A549 (cell line): Measurements from ENCODE around the gene VSIG2. TPM values are rescaled to one million over a fixed set of nuclear protein-coding genes. Genes with fewer than 3 reads are reported as not detected.

ENCODE experiments used
- ATAC-seq, 2 experiments: fragments of 200-7000 bp in 1 of 2; fragments of >200 bp in 1 of 2; cut with Nextera tagmentation in 1 of 2; cut with Tn5 transposase in 1 of 2; 3 replicates each; pipeline versions ENCODE4 v1.8.0 to v1.9.1; 2018 to 2020; ENCODE audit warnings: mild to moderate bottlenecking in 1 of 2, moderate library complexity in 1 of 2
- CTCF ChIA-PET: fragments of 300-600 bp; sonication (Branson Sonifier 250); formaldehyde crosslinking; extraction: SDS; loops from one replicate; lab custom pipeline; 2021; ENCODE audit warnings: antibody characterized with exemption, inconsistent platforms; lab: Yijun Ruan, JAX
- POLR2A ChIA-PET: fragments of 350-600 bp; formaldehyde crosslinking; extraction: SDS; loops from one replicate; lab custom pipeline; 2021; ENCODE audit warnings: antibody characterized with exemption, inconsistent platforms; lab: Yijun Ruan, JAX
- DNase-seq, 2 experiments: peaks; one replicate each; pipeline versions ENCODE4 v3.0.0 to v3.0.0-alpha.2; 2011 to 2016; ENCODE audit warnings: low read depth in 1 of 2, low spot score in 1 of 2
- FAIRE-seq: peaks from 2 replicates; lab custom pipeline; 2011; peaks lifted over from hg19 to GRCh38; lab: Jason Lieb, UNC
- H3K27ac ChIP-seq, 2 experiments: fragments of >200 bp; sonication (Bioruptor Twin); formaldehyde crosslinking; 3 replicates each; pipeline ENCODE4 v1.5.1; 2016 to 2017
- H3K4me1 ChIP-seq: fragments of >200 bp; sonication (Bioruptor Twin); formaldehyde crosslinking; 3 replicates; pipeline ENCODE4 v1.6.1; 2016
- H3K4me2 ChIP-seq: fragments of >200 bp; sonication (Bioruptor Twin); formaldehyde crosslinking; 3 replicates; pipeline ENCODE4 v1.6.1; 2016
- H3K4me3 ChIP-seq: fragments of >200 bp; sonication (Bioruptor Twin); formaldehyde crosslinking; 3 replicates; pipeline ENCODE4 v1.5.1; 2016
- H3K9me3 ChIP-seq: fragments of >200 bp; sonication (Bioruptor Twin); formaldehyde crosslinking; 3 replicates; pipeline ENCODE4 v1.6.1; 2016
- EHF ChIP-seq: fragments of 250-450 bp; sonication (Bioruptor Pico); IDR thresholded peaks from 2 replicates; pipeline ENCODE4 v1.5.0; 2020; ENCODE audit warnings: mild to moderate bottlenecking
- EP300 ChIP-seq, 2 experiments: fragments of >200 bp; sonication (Bioruptor Twin); formaldehyde crosslinking; IDR thresholded peaks; 2 replicates in 1 of 2; 3 replicates in 1 of 2; pipeline ENCODE4 v1.6.1; 2016 to 2017
- HDAC2 ChIP-seq: fragments of 200-600 bp; sonication (generic); IDR thresholded peaks from 2 replicates; pipeline ENCODE4 v1.6.1; 2016
- HOXB13 ChIP-seq: fragments of 250-450 bp; sonication (Bioruptor Pico); IDR thresholded peaks from 2 replicates; pipeline ENCODE4 v1.5.0; 2020; ENCODE audit warnings: low read depth, mild to moderate bottlenecking, moderate library complexity
- HOXB5 ChIP-seq: fragments of 250-450 bp; sonication (Bioruptor Pico); IDR thresholded peaks from 2 replicates; pipeline ENCODE4 v1.5.0; 2020; ENCODE audit warnings: mild to moderate bottlenecking, moderate library complexity
- JUN ChIP-seq, 2 experiments: fragments of >200 bp; sonication (Bioruptor Twin); formaldehyde crosslinking; IDR thresholded peaks; 2 replicates in 1 of 2; 3 replicates in 1 of 2; pipeline ENCODE4 v1.6.1; 2016 to 2017
- KDM1A ChIP-seq: fragments of 200-600 bp; sonication (generic); IDR thresholded peaks from 2 replicates; pipeline ENCODE4 v1.6.1; 2016; ENCODE audit warnings: low read depth, mild to moderate bottlenecking
- KDM5A ChIP-seq: fragments of 200-600 bp; sonication (generic); IDR thresholded peaks from 2 replicates; pipeline ENCODE4 v1.6.1; 2016; ENCODE audit warnings: antibody characterized with exemption, mild to moderate bottlenecking
- POLR2A ChIP-seq: IDR thresholded peaks from 2 replicates; pipeline ENCODE4 v1.6.1; 2012; ENCODE audit warnings: mild to moderate bottlenecking, low read length
- RAD21 ChIP-seq, 2 experiments: fragments of >200 bp in 1 of 2; sonication (Bioruptor Twin) in 1 of 2; formaldehyde crosslinking in 1 of 2; IDR thresholded peaks in 1 of 2; conservative IDR thresholded peaks in 1 of 2; 2 replicates in 1 of 2; 3 replicates in 1 of 2; pipeline ENCODE4 v1.6.1; 2012 to 2018; ENCODE audit warnings: inconsistent platforms in 1 of 2
- RARB ChIP-seq: fragments of 250-450 bp; sonication (Bioruptor Pico); IDR thresholded peaks from 2 replicates; pipeline ENCODE4 v1.8.0; 2021; ENCODE audit warnings: mild to moderate bottlenecking, moderate library complexity
- RNF2 ChIP-seq: fragments of 200-600 bp; sonication (generic); IDR thresholded peaks from 2 replicates; pipeline ENCODE4 v1.6.1; 2016; ENCODE audit warnings: low read depth, mild to moderate bottlenecking, antibody characterized with exemption, moderate library complexity, borderline replicate concordance
- TFCP2L1 ChIP-seq: fragments of 250-450 bp; sonication (Bioruptor Pico); IDR thresholded peaks from 2 replicates; pipeline ENCODE4 v1.5.0; 2021; ENCODE audit warnings: mild to moderate bottlenecking
- TP53 ChIP-seq: fragments of 250-450 bp; sonication (Bioruptor Pico); IDR thresholded peaks from 2 replicates; pipeline ENCODE4 v1.5.0; 2021; ENCODE audit warnings: mild to moderate bottlenecking, moderate library complexity
- ZFP36 ChIP-seq: fragments of 450-650 bp; IDR thresholded peaks from 2 replicates; pipeline ENCODE4 v1.6.1; 2014; ENCODE audit warnings: borderline replicate concordance; ENCODE audit not compliant: partially characterized antibody
- WGBS: methylation state at CpG from one replicate; pipeline ENCODE4 v1.1.6; 2017; ENCODE audit errors: missing lambda C conversion rate; 5-methylcytosine and 5-hydroxymethylcytosine counted together
- polyA plus RNA-seq, 4 experiments: library from polyadenylated mRNA; depleted of rRNA in 3 of 4; stranded (reverse); fragments of >200 nt; fragmentation: RNase III in 1 of 4; extraction: RNeasy Plus Mini Kit Qiagen cat#74134 plus additional on column Dnase treatment in 1 of 4; gene quantifications; 2 replicates in 3 of 4; 3 replicates in 1 of 4; pipeline ENCODE4 v1.2.3, GENCODE V29; 2011 to 2017
- TF ChIP-seq, protein P1 (sequence below): fragments of >200 bp; sonication (Bioruptor Twin); formaldehyde crosslinking; IDR thresholded peaks from 3 replicates; pipeline ENCODE4 v1.5.1; 2016
- TF ChIP-seq, protein P2 (sequence below): IDR thresholded peaks from 2 replicates; pipeline ENCODE4 v1.6.1; 2012
- TF ChIP-seq, protein P3 (sequence below): fragments of 250-450 bp; sonication (Bioruptor Pico); IDR thresholded peaks from 2 replicates; pipeline ENCODE4 v1.5.0; 2020; ENCODE audit warnings: low read depth, mild to moderate bottlenecking, moderate library complexity

VSIG2 gene
- polyA plus RNA-seq, 2 of the 4 experiments (the other 2 are of a cell fraction) = not detected

DNA sequence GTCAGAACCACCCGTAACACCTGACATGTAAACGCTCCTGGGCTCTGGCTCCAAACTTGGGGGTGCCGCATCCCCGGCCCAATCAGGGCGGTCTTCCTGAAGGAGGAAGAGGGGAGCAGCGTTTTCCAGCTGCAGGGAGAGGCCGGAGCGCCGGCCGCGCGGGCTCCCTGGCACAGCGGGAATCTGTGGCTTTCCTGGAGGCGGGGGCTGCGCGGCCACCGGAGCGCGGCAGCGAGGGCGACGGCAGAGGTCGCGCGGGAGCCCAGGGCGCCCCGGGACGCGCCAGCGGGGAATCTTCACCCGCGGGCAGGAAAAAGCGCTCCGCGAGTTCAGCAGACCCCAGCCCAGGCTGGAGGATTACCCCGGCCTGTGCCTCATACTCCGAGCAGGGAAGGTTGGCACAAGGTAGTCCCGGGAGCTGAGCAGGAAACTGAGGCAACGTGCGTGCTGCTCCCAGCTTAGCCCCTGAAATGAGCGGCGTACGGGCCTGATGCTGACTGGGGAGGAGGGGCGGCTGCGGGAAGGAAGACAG, 10.6 kb upstream of the VSIG2 start:
- 2% methylated on average over 19 of the region's 45 CpGs for WGBS
- Histone ChIP-seq H3K27ac (peak overlapping the region; percentile 75 to 88), H3K4me2 (peak overlapping the region; percentile 98), H3K4me3 (peak overlapping the region; percentile 75), H3K9me3 (no peaks in the 10 kb centered on the region), H3K4me1 (peaks cover 61% of the 10 kb centered on the region)
- TF ChIP-seq RNF2 (no peak), HDAC2 (no peak), ZFP36 (peak; percentile 52)
- TF ChIP-seq, protein P1, sequence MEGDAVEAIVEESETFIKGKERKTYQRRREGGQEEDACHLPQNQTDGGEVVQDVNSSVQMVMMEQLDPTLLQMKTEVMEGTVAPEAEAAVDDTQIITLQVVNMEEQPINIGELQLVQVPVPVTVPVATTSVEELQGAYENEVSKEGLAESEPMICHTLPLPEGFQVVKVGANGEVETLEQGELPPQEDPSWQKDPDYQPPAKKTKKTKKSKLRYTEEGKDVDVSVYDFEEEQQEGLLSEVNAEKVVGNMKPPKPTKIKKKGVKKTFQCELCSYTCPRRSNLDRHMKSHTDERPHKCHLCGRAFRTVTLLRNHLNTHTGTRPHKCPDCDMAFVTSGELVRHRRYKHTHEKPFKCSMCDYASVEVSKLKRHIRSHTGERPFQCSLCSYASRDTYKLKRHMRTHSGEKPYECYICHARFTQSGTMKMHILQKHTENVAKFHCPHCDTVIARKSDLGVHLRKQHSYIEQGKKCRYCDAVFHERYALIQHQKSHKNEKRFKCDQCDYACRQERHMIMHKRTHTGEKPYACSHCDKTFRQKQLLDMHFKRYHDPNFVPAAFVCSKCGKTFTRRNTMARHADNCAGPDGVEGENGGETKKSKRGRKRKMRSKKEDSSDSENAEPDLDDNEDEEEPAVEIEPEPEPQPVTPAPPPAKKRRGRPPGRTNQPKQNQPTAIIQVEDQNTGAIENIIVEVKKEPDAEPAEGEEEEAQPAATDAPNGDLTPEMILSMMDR = no peak
- DNase-seq (peak in 1 of 2 experiments; percentile 14), ATAC-seq (peak; percentile 5 to 16; a peak in 4 of 6 replicates), FAIRE-seq (no peak)
- ChIA-PET CTCF (interaction anchor here (0.5 to 6.1 kb wide), 25 partner anchors 10 to 360 kb away, joined by 3 to 45 read pairs (median 7); partner anchors contain the start of genes MSANTD2, ROBO3 and VSIG2), POLR2A (interaction anchor here (1.1 kb wide), 1 partner anchor 16 kb away, joined by 4 read pairs; no protein-coding TSS in a partner anchor)

DNA sequence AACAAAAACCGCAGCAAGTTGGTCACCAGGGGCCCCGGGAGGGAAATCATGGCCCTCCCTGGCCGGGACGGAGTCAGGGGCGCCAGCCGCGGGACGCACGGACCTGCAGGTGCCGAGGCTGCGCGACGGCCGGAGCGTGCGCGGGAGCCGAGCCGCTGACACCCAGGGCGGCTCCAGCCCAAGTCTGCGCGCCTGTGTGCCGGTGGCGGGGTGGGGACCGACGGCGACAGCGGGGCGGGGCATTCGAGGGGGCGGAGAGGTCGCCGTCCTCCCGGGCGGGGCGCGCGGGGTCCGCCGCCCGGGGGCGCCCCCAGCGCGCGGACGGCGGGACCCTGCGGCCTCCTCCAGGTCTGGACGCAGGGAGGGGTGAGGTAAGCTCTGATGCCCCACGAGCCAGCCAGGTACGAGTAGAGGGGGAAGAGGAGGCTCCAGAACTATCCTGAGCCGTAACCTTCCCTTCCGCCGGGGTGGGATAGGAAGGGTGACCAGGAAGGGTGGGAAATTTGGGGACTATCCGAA, 10.1 kb upstream of the VSIG2 start, which contains the start of gene ESAM:
TSS of gene ESAM (minus strand) at position 186 of the 519 bp plus-strand sequence. CDS start at position 50, 136 bp downstream.
- no peaks in the 10 kb centered on the region for H3K9me3 ChIP-seq
- 0% methylated on average over 3 of the region's 55 CpGs for WGBS
- POLR2A ChIA-PET = no interaction called here
- peak within 1 kb of the TSS; percentile 75 for H3K4me3 ChIP-seq
- CTCF ChIA-PET = interaction anchor here (0.5 to 6.1 kb wide), 23 partner anchors 9 to 1145 kb away, joined by 3 to 45 read pairs (median 7); partner anchors contain the start of genes MSANTD2, NRGN, ROBO3 and VSIG2
- FAIRE-seq = no peak
- H3K4me1 ChIP-seq = peaks cover 55% of the 10 kb centered on the region
- peak within 1 kb of the TSS; percentile 98 for H3K4me2 ChIP-seq
- H3K27ac ChIP-seq = peak within 1 kb of the TSS; percentile 75 to 88
- DNase-seq = peak; percentile 17 to 31
- peak; percentile 7 to 30; a peak in 3 of 6 replicates for ATAC-seq
- TF ChIP-seq HOXB13 (CRISPR knock-in tag) (no peak), HOXB5 (CRISPR knock-in tag) (no peak), JUN (IDR thresholded peaks at IDR 0.05) (peak in 1 of 2 experiments; percentile 17; a peak in 1 of 5 replicates), RAD21 (conservative IDR thresholded peaks at IDR 0.05 in 1 of 2, IDR thresholded peaks at IDR 0.05 in 1 of 2) (no peak; a peak in 1 of 5 replicates), POLR2A (peak; percentile 24; the same call in 1 of the 2 replicates)
- TF ChIP-seq, protein P2, sequence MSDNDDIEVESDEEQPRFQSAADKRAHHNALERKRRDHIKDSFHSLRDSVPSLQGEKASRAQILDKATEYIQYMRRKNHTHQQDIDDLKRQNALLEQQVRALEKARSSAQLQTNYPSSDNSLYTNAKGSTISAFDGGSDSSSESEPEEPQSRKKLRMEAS = no peak
- TF ChIP-seq, protein P1 = 0 out of 3 replicates have a peak, but pooled peaks have one; percentile 6

DNA sequence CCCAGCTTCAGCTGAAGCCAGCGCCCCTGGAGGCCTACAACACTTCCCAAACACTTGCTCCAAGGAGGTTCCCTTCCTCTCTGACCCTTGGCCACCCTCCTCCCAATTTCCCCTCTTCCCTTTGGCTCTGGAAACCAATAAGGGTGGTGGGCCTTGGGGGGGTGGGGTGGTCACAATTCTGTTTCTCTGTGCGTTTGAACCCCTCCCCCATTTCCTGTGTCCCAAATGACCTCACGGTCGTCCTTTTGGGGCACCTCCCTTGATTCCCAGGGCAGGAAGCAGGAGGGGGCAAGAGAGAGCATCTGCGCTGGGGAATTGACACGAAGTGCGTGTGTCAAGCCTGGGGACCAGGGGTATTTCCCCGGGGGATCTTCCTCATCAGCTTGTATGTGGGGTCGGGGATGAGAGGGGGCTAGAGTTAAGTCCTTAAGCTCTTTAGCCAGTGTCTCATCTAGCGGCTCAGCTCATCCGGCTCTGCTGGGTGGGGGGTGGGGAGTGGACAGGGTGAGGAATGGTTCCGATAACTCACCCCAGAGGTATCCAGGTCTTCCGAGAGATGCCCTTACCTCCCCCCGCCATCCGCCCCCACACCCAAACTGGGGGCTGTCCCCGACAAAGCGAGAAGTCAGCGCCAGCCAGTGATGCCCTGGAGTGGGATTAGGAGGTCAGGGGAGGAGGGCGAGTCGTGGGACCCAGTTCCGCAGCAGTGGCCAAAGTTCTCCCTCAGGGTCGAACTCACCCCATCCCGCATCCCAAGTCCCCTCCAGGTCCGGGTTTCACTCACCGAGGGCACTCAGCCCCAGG, 9.4 kb upstream of the VSIG2 start:
- FAIRE-seq = no peak
- peak overlapping the region; percentile 75 to 88 for H3K27ac ChIP-seq
- WGBS = 75% methylated on average over 9 of the region's 25 CpGs
- ATAC-seq = no peak
- ChIA-PET POLR2A (interaction anchor here (0.7 kb wide), 1 partner anchor 88 kb away, joined by 4 read pairs; the partner anchor contains the start of genes SIAE and SPA17), CTCF (interaction anchor here (0.6 to 5.2 kb wide), 12 partner anchors 11 to 1145 kb away, joined by 3 to 45 read pairs (median 6); partner anchors contain the start of gene NRGN)
- H3K4me3 ChIP-seq = peak overlapping the region; percentile 75
- no peak for DNase-seq
- TF ChIP-seq RNF2 (no peak), EP300 (IDR thresholded peaks at IDR 0.05) (no peak), KDM5A (no peak), TP53 (CRISPR knock-in tag) (no peak), KDM1A (no peak), EHF (CRISPR knock-in tag) (no peak), TFCP2L1 (CRISPR knock-in tag) (no peak), RARB (CRISPR knock-in tag) (no peak)
- TF ChIP-seq, protein P3, sequence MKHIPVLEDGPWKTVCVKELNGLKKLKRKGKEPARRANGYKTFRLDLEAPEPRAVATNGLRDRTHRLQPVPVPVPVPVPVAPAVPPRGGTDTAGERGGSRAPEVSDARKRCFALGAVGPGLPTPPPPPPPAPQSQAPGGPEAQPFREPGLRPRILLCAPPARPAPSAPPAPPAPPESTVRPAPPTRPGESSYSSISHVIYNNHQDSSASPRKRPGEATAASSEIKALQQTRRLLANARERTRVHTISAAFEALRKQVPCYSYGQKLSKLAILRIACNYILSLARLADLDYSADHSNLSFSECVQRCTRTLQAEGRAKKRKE = no peak
- H3K4me2 ChIP-seq = peak overlapping the region; percentile 98
- H3K4me1 ChIP-seq = peaks cover 49% of the 10 kb centered on the region
- H3K9me3 ChIP-seq = no peaks in the 10 kb centered on the region
